ENCODE data around the gene ABHD14A. TPM values are rescaled to one million over a fixed set of nuclear protein-coding genes. Genes with fewer than 3 reads are reported as not detected.

The ABHD14A gene
- total RNA-seq, 1 experiment from 2014 or later = 3.7 TPM

- no TSS peak for BruUV-seq (replicated peaks)
- ChIA-PET POLR2A (ENCODE audit: low non-redundant PET) (interaction anchor here (0.6 kb wide), 1 partner anchor 23 kb away, joined by 3 read pairs; no protein-coding TSS in a partner anchor), CTCF (no interaction called here)
- no peak for DNase-seq (ENCODE audit: low spot score)
- Histone ChIP-seq H3K27ac (ENCODE audit: low read depth, low read length, poor library complexity, severe bottlenecking) (no peak overlapping the region), H3K36me3 (ENCODE audit: insufficient read depth, low read length, poor library complexity, severe bottlenecking) (no peaks in the 10 kb centered on the region), H3K4me3 (ENCODE audit: low read depth, low read length, poor library complexity, severe bottlenecking) (no peak overlapping the region), H3K9me3 (ENCODE audit: low read depth, low read length, poor library complexity, severe bottlenecking) (no peaks in the 10 kb centered on the region), H3K4me1 (ENCODE audit: insufficient read depth, low read length, poor library complexity, severe bottlenecking) (no peaks in the 10 kb centered on the region), H3K27me3 (replicated peaks; ENCODE audit: insufficient read depth, low read depth, low read length, poor library complexity) (no peaks in the 10 kb centered on the region)
- intact Hi-C loops (cut with micrococcal nuclease; ENCODE audit: unreplicated experiment) = no loop called here
- TF ChIP-seq EZH2 (IDR thresholded peaks at IDR 0.05; ENCODE audit: borderline replicate concordance, low read depth, low read length, poor library complexity, severe bottlenecking) (no peak), CTCF (conservative IDR thresholded peaks at IDR 0.05; ENCODE audit: low read depth, low read length) (no peak)
These were observed 39.1 kb downstream of the ABHD14A start for GRCh38 chr3:52013802-52014598.

- DNase-seq (ENCODE audit: low spot score) = peak; percentile 47
- POLR2A ChIA-PET (ENCODE audit: low non-redundant PET) = interaction anchor here (0.6 kb wide), 1 partner anchor 24 kb away, joined by 3 read pairs; no protein-coding TSS in a partner anchor
These were observed 39.7 kb downstream of the ABHD14A start for GRCh38 chr3:52014613-52015012.

More at GRCh38 chr3:52014613-52015012, 39.7 kb downstream of the ABHD14A start:
- Histone ChIP-seq H3K9me3 (ENCODE audit: low read depth, low read length, poor library complexity, severe bottlenecking) (no peaks in the 10 kb centered on the region), H3K36me3 (ENCODE audit: insufficient read depth, low read length, poor library complexity, severe bottlenecking) (no peaks in the 10 kb centered on the region), H3K27me3 (replicated peaks; ENCODE audit: insufficient read depth, low read depth, low read length, poor library complexity) (no peaks in the 10 kb centered on the region), H3K27ac (ENCODE audit: low read depth, low read length, poor library complexity, severe bottlenecking) (no peak overlapping the region), H3K4me3 (ENCODE audit: low read depth, low read length, poor library complexity, severe bottlenecking) (no peak overlapping the region), H3K4me1 (ENCODE audit: insufficient read depth, low read length, poor library complexity, severe bottlenecking) (no peaks in the 10 kb centered on the region)
- TF ChIP-seq CTCF (conservative IDR thresholded peaks at IDR 0.05; ENCODE audit: low read depth, low read length) = peak; percentile 40; the same call in 1 of the 2 replicates
- no peak for TF ChIP-seq EZH2 (IDR thresholded peaks at IDR 0.05; ENCODE audit: borderline replicate concordance, low read depth, low read length, poor library complexity, severe bottlenecking)
- BruUV-seq (replicated peaks) = no TSS peak
- CTCF ChIA-PET = no interaction called here
- intact Hi-C loops (cut with micrococcal nuclease; ENCODE audit: unreplicated experiment) = no loop called here
